Measurements from ENCODE around the gene ZBTB18.

Gene ZBTB18

GRCh38 chr1:244087021-244087560, 36.0 kb downstream of the ZBTB18 start:
- no peak for DNase-seq (ENCODE audit: low read depth in 1 of 2, low spot score in 1 of 2)
- Histone ChIP-seq H3K27ac (replicated peaks) (no peak overlapping the region), H3K27me3 (ENCODE audit: insufficient read depth, poor library complexity, severe bottlenecking) (no peaks in the 10 kb centered on the region), H3K4me3 (replicated peaks; ENCODE audit: insufficient read depth, low read length) (no peak overlapping the region)
- TF ChIP-seq SPI1 (IDR thresholded peaks at IDR 0.05; ENCODE audit: borderline replicate concordance, low read depth) (no peak), GABPA (IDR thresholded peaks at IDR 0.05; ENCODE audit: low read depth) (no peak), POLR2AphosphoS5 (IDR thresholded peaks at IDR 0.05; ENCODE audit: low read depth) (no peak), CTCF (IDR thresholded peaks at IDR 0.05; ENCODE audit: insufficient read depth, low read length) (no peak), REST (IDR thresholded peaks at IDR 0.05; ENCODE audit: insufficient replicate concordance, low read depth) (no peak)

GRCh38 chr1:244087611-244088010, 36.5 kb downstream of the ZBTB18 start:
- DNase-seq (ENCODE audit: low read depth in 1 of 2, low spot score in 1 of 2): no peak
- TF ChIP-seq POLR2AphosphoS5 (IDR thresholded peaks at IDR 0.05; ENCODE audit: low read depth) (no peak), REST (IDR thresholded peaks at IDR 0.05; ENCODE audit: insufficient replicate concordance, low read depth) (no peak), CTCF (IDR thresholded peaks at IDR 0.05; ENCODE audit: insufficient read depth, low read length) (no peak), SPI1 (IDR thresholded peaks at IDR 0.05; ENCODE audit: borderline replicate concordance, low read depth) (no peak), GABPA (IDR thresholded peaks at IDR 0.05; ENCODE audit: low read depth) (no peak)
- H3K27me3 ChIP-seq (ENCODE audit: insufficient read depth, poor library complexity, severe bottlenecking): no peaks in the 10 kb centered on the region
- no peak overlapping the region for H3K4me3 ChIP-seq (replicated peaks; ENCODE audit: insufficient read depth, low read length)
- no peak overlapping the region for H3K27ac ChIP-seq (replicated peaks)

GRCh38 chr1:244088161-244088560, 37.1 kb downstream of the ZBTB18 start:
- H3K27me3 ChIP-seq (ENCODE audit: insufficient read depth, poor library complexity, severe bottlenecking): no peaks in the 10 kb centered on the region
- DNase-seq (ENCODE audit: low read depth in 1 of 2, low spot score in 1 of 2): no peak
- no peak for TF ChIP-seq CTCF (IDR thresholded peaks at IDR 0.05; ENCODE audit: insufficient read depth, low read length)
- TF ChIP-seq GABPA (IDR thresholded peaks at IDR 0.05; ENCODE audit: low read depth): no peak
- TF ChIP-seq POLR2AphosphoS5 (IDR thresholded peaks at IDR 0.05; ENCODE audit: low read depth): no peak
- TF ChIP-seq SPI1 (IDR thresholded peaks at IDR 0.05; ENCODE audit: borderline replicate concordance, low read depth): no peak

GRCh38 chr1:244089561-244089960, 38.5 kb downstream of the ZBTB18 start:
- no peak for TF ChIP-seq REST (IDR thresholded peaks at IDR 0.05; ENCODE audit: insufficient replicate concordance, low read depth)
- no peak for TF ChIP-seq POLR2AphosphoS5 (IDR thresholded peaks at IDR 0.05; ENCODE audit: low read depth)
- TF ChIP-seq SPI1 (IDR thresholded peaks at IDR 0.05; ENCODE audit: borderline replicate concordance, low read depth): no peak
- no peak for DNase-seq (ENCODE audit: low read depth in 1 of 2, low spot score in 1 of 2)
- Histone ChIP-seq H3K4me3 (replicated peaks; ENCODE audit: insufficient read depth, low read length) (no peak overlapping the region), H3K27ac (replicated peaks) (no peak overlapping the region), H3K27me3 (ENCODE audit: insufficient read depth, poor library complexity, severe bottlenecking) (no peaks in the 10 kb centered on the region)

More at GRCh38 chr1:244088161-244088560, 37.1 kb downstream of the ZBTB18 start:
- Histone ChIP-seq H3K4me3 (replicated peaks; ENCODE audit: insufficient read depth, low read length) (no peak overlapping the region), H3K27ac (replicated peaks) (no peak overlapping the region)
